ENCODE data around the gene PGM2L1. TPM values are rescaled to one million over a fixed set of nuclear protein-coding genes. Genes with fewer than 3 reads are reported as not detected.

The PGM2L1 gene
- total and polyA plus RNA-seq, 2 of the 13 experiments (the other 11 are each of a cell fraction or from before 2014, with no cell fraction given): 0.57 to 1.2 TPM

DNA sequence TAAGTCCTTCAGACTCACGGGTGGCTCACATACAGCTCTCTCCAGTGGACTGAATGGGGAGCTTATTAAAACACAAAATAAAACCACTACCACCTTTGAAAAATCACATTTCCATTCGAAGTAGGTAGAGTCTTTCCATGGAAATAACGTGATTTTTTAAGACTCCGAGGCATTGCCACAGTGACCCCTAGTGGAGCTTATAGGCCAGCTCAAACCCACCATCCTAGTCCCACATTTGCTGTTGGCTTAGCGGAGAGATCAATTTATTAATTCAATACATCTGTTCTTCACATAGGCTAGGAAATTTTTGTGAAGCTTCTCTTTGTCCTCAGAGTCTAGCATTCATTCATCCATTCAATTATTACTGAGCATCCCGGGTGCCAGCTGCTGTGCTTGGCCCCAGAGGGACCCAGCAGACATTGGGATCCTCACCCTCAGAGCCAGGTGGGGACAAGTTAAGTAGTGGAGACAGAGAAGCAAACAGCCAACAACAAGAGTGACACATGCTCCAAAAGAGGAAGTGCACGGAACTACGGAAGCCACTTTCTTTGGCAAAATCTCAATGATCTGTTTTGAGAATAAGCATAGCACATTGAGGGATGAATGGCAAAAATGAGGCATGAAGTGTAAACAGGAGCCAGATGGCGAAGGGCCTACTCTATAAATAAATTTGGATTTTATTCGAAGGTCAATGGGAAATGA is 76.6 kb downstream of the PGM2L1 start:
- H3K4me3 ChIP-seq (replicated peaks in 1 of 3; ENCODE audit: insufficient read depth in 1 of 3, low read depth in 2 of 3, low read length in 3 of 3): no peak overlapping the region
- in situ Hi-C loops (cut with HindIII; ENCODE audit: extremely low pct_ligation_motif_present, low pct_unique_long_range_greater_than_20kb) (loop anchor here (10.0 kb wide), 1 partner anchor 57 kb away; no protein-coding TSS in a partner anchor), intact Hi-C loops (cut with micrococcal nuclease; ENCODE audit: unreplicated experiment) (loop anchor here (2.0 to 5.0 kb wide), 2 partner anchors 64 to 357 kb away; no protein-coding TSS in a partner anchor)
- peak; percentile 36 for FAIRE-seq
- POLR2A ChIA-PET: no interaction called here
- no peaks in the 10 kb centered on the region for H3K36me3 ChIP-seq (replicated peaks in 1 of 2; ENCODE audit: control insufficient read depth in 1 of 2, insufficient read depth in 2 of 2, low read length in 2 of 2)
- H3K79me2 ChIP-seq (ENCODE audit: insufficient read depth, low read length): no peaks in the 10 kb centered on the region
- no TSS peak for BruUV-seq (replicated peaks)
- no peak overlapping the region for H2AFZ ChIP-seq (ENCODE audit: low read length)
- peak; percentile 47 for ATAC-seq
- 12% methylated on average over 10 of the region's 10 CpGs for WGBS (ENCODE audit: low lambda C conversion rate)
- H3K27ac ChIP-seq (ENCODE audit: extremely low read length, insufficient read depth, low read length): no peak overlapping the region
- H3K9me3 ChIP-seq (ENCODE audit: low read length): peaks cover 11% of the 10 kb centered on the region
- H3K4me2 ChIP-seq (ENCODE audit: low read depth, low read length): no peak overlapping the region
- no peaks in the 10 kb centered on the region for H4K20me1 ChIP-seq (ENCODE audit: insufficient read depth, low read length)
- CTCF ChIA-PET (ENCODE audit: low intra/inter-chr PET ratio, low total read pairs): interaction anchor here (1.3 kb wide), 1 partner anchor 66 kb away, joined by 7 read pairs; no protein-coding TSS in a partner anchor
- DNase-seq (ENCODE audit: low spot score): peak; percentile 12
- peaks cover 0 to 9% of the 10 kb centered on the region in 2 experiments; a peak in 3 of 5 replicates for H3K27me3 ChIP-seq (ENCODE audit: control insufficient read depth in 1 of 2, insufficient read depth in 2 of 2, low read length in 2 of 2)
- H3K9ac ChIP-seq (ENCODE audit: insufficient read depth, low read depth, low read length): no peak overlapping the region
- no peaks in the 10 kb centered on the region for H3K4me1 ChIP-seq (ENCODE audit: insufficient read depth, low read length)
- TF ChIP-seq, protein P1, sequence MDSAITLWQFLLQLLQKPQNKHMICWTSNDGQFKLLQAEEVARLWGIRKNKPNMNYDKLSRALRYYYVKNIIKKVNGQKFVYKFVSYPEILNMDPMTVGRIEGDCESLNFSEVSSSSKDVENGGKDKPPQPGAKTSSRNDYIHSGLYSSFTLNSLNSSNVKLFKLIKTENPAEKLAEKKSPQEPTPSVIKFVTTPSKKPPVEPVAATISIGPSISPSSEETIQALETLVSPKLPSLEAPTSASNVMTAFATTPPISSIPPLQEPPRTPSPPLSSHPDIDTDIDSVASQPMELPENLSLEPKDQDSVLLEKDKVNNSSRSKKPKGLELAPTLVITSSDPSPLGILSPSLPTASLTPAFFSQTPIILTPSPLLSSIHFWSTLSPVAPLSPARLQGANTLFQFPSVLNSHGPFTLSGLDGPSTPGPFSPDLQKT (CRISPR knock-in tag; IDR thresholded peaks at IDR 0.05; ENCODE audit: borderline replicate concordance): no peak
- no peak for TF ChIP-seq ESRRA (CRISPR knock-in tag; IDR thresholded peaks at IDR 0.05; ENCODE audit: low read depth)
- no peak for TF ChIP-seq DPF2 (CRISPR knock-in tag; IDR thresholded peaks at IDR 0.05; ENCODE audit: borderline replicate concordance, low read depth)
- TF ChIP-seq, protein P2, sequence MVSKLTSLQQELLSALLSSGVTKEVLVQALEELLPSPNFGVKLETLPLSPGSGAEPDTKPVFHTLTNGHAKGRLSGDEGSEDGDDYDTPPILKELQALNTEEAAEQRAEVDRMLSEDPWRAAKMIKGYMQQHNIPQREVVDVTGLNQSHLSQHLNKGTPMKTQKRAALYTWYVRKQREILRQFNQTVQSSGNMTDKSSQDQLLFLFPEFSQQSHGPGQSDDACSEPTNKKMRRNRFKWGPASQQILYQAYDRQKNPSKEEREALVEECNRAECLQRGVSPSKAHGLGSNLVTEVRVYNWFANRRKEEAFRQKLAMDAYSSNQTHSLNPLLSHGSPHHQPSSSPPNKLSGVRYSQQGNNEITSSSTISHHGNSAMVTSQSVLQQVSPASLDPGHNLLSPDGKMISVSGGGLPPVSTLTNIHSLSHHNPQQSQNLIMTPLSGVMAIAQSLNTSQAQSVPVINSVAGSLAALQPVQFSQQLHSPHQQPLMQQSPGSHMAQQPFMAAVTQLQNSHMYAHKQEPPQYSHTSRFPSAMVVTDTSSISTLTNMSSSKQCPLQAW (CRISPR knock-in tag; IDR thresholded peaks at IDR 0.05): no peak
- peak; percentile 18; the same call in 1 of the 2 replicates for TF ChIP-seq SMC3 (IDR thresholded peaks at IDR 0.05; ENCODE audit: low read length)
- TF ChIP-seq YEATS4 (CRISPR knock-in tag; IDR thresholded peaks at IDR 0.05; ENCODE audit: borderline replicate concordance): no peak
- no peak for TF ChIP-seq HMGA1 (CRISPR knock-in tag; conservative IDR thresholded peaks at IDR 0.05)
- no peak for TF ChIP-seq ZNF3 (CRISPR knock-in tag; IDR thresholded peaks at IDR 0.05)
- TF ChIP-seq, protein P3, sequence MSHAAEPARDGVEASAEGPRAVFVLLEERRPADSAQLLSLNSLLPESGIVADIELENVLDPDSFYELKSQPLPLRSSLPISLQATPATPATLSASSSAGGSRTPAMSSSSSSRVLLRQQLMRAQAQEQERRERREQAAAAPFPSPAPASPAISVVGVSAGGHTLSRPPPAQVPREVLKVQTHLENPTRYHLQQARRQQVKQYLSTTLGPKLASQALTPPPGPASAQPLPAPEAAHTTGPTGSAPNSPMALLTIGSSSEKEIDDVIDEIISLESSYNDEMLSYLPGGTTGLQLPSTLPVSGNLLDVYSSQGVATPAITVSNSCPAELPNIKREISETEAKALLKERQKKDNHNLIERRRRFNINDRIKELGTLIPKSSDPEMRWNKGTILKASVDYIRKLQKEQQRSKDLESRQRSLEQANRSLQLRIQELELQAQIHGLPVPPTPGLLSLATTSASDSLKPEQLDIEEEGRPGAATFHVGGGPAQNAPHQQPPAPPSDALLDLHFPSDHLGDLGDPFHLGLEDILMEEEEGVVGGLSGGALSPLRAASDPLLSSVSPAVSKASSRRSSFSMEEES (CRISPR knock-in tag; IDR thresholded peaks at IDR 0.05): no peak
- no peak for TF ChIP-seq ATAD3A (CRISPR knock-in tag; IDR thresholded peaks at IDR 0.05)
- TF ChIP-seq KAT2B (IDR thresholded peaks at IDR 0.05; ENCODE audit: borderline replicate concordance, low read depth, low read length): no peak
- TF ChIP-seq, protein P4, sequence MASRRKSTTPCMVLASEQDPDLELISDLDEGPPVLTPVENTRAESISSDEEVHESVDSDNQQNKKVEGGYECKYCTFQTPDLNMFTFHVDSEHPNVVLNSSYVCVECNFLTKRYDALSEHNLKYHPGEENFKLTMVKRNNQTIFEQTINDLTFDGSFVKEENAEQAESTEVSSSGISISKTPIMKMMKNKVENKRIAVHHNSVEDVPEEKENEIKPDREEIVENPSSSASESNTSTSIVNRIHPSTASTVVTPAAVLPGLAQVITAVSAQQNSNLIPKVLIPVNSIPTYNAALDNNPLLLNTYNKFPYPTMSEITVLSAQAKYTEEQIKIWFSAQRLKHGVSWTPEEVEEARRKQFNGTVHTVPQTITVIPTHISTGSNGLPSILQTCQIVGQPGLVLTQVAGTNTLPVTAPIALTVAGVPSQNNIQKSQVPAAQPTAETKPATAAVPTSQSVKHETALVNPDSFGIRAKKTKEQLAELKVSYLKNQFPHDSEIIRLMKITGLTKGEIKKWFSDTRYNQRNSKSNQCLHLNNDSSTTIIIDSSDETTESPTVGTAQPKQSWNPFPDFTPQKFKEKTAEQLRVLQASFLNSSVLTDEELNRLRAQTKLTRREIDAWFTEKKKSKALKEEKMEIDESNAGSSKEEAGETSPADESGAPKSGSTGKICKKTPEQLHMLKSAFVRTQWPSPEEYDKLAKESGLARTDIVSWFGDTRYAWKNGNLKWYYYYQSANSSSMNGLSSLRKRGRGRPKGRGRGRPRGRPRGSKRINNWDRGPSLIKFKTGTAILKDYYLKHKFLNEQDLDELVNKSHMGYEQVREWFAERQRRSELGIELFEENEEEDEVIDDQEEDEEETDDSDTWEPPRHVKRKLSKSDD (CRISPR knock-in tag; IDR thresholded peaks at IDR 0.05; ENCODE audit: low read depth): no peak
- TF ChIP-seq, protein P5, sequence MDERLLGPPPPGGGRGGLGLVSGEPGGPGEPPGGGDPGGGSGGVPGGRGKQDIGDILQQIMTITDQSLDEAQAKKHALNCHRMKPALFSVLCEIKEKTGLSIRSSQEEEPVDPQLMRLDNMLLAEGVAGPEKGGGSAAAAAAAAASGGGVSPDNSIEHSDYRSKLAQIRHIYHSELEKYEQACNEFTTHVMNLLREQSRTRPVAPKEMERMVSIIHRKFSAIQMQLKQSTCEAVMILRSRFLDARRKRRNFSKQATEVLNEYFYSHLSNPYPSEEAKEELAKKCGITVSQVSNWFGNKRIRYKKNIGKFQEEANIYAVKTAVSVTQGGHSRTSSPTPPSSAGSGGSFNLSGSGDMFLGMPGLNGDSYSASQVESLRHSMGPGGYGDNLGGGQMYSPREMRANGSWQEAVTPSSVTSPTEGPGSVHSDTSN (CRISPR knock-in tag; IDR thresholded peaks at IDR 0.05): no peak
- no peak for TF ChIP-seq ZNF558 (CRISPR knock-in tag; IDR thresholded peaks at IDR 0.05; ENCODE audit: borderline replicate concordance)
